ENCODE measurements around the gene WWOX. TPM values are rescaled to one million over a fixed set of nuclear protein-coding genes. Genes with fewer than 3 reads are reported as not detected.

The WWOX gene
- total RNA-seq, 5 donors from 2014 or later (not counting 1 experiment from before 2014, with no cell fraction given): 21.2 to 26.0 (median 22.6) TPM

DNA sequence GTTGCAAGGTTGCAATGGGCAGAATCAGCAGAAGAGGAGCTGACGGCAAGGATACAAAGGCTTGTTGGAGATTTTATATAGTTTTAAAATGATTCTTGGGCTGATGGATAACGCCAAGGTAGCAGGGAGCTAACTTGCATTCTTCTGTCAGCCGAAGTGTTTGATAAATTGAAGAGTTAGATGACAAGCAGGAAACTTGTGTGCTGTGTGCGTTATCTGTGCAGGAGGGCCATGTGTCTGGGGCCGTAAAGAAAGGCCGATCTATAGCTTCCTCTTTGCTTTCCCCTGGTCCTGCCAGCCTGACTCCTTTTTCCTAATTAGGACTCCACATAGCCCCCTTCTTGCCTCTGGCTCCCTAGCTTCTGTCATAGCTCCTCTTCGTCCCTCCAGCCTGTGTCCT lies 6.7 kb upstream of the WWOX start:
- ATAC-seq (replicated peaks in 1 of 4): no peak
- Histone ChIP-seq H3K36me3 (ENCODE audit: control insufficient read depth in 2 of 2, extremely low read depth in 1 of 2, insufficient read depth in 1 of 2, low read length in 1 of 2) (no peaks in the 10 kb centered on the region), H3K27ac (ENCODE audit: low read length) (no peak overlapping the region), H3K27me3 (replicated peaks in 1 of 2; ENCODE audit: control insufficient read depth in 2 of 2, extremely low read depth in 1 of 2, insufficient read depth in 2 of 2, low read length in 1 of 2) (peaks cover 0 to 5% of the 10 kb centered on the region in 2 experiments), H3K4me3 (ENCODE audit: control insufficient read depth in 1 of 2, extremely low read depth in 1 of 2, low read length in 1 of 2) (no peak overlapping the region), H3K9me3 (no peaks in the 10 kb centered on the region), H3K4me1 (ENCODE audit: control insufficient read depth in 1 of 2, extremely low read depth in 1 of 2, insufficient read depth in 2 of 2, low read length in 2 of 2) (no peaks in the 10 kb centered on the region)
- no peaks in the 10 kb centered on the region for H3K4me1 Mint-ChIP-seq
- no peak overlapping the region for H3K4me3 Mint-ChIP-seq
- peaks cover 12 to 19% of the 10 kb centered on the region in 2 donors for H3K27me3 Mint-ChIP-seq
- ChIA-PET CTCF (interaction anchor here in 1 of 2 donors (0.6 kb wide), 1 partner anchor 27 kb away, joined by 5 read pairs; no protein-coding TSS in a partner anchor), POLR2A (interaction anchor here in 1 of 2 donors (1.0 kb wide), 1 partner anchor 12 kb away, joined by 3 read pairs; no protein-coding TSS in a partner anchor)
- no peak overlapping the region for H3K27ac Mint-ChIP-seq
- no peaks in the 10 kb centered on the region for H3K9me3 Mint-ChIP-seq
- no peaks in the 10 kb centered on the region for H3K36me3 Mint-ChIP-seq
- DNase-seq: no peak
- 41% methylated on average over 6 of the region's 7 CpGs for WGBS (ENCODE audit: insufficient coverage)

DNA sequence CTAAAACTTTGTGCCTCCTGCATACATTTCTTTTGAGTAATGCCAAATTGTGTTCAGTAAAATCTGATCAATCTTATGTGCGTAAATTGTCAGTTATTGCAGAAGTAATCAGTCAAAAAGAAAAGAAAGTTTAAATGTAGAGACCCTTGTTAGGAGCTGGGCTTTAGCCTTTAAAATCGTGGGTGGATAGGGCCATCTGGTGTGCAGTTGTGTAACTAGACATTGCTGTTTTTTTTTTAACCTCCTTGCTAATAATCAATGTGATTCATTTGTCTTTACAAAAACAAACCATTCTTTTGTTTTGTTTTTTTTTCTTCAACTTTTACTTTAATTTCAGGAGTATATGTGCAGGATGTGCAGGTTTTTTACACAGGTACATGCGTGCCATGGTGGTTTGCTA lies 5.3 kb upstream of the WWOX start:
- Mint-ChIP-seq H3K9me3 (no peaks in the 10 kb centered on the region), H3K36me3 (no peaks in the 10 kb centered on the region), H3K4me3 (no peak overlapping the region), H3K27ac (no peak overlapping the region), H3K27me3 (peaks cover 12 to 19% of the 10 kb centered on the region in 2 donors), H3K4me1 (peaks cover 7% of the 10 kb centered on the region in 3 donors)
- Histone ChIP-seq H3K27me3 (replicated peaks in 1 of 2; ENCODE audit: control insufficient read depth in 2 of 2, extremely low read depth in 1 of 2, insufficient read depth in 2 of 2, low read length in 1 of 2) (peaks cover 0 to 5% of the 10 kb centered on the region in 2 experiments), H3K27ac (ENCODE audit: low read length) (no peak overlapping the region), H3K4me3 (ENCODE audit: control insufficient read depth in 1 of 2, extremely low read depth in 1 of 2, low read length in 1 of 2) (no peak overlapping the region), H3K4me1 (ENCODE audit: control insufficient read depth in 1 of 2, extremely low read depth in 1 of 2, insufficient read depth in 2 of 2, low read length in 2 of 2) (peaks cover 5 to 8% of the 10 kb centered on the region in 2 experiments), H3K9me3 (no peaks in the 10 kb centered on the region), H3K36me3 (ENCODE audit: control insufficient read depth in 2 of 2, extremely low read depth in 1 of 2, insufficient read depth in 1 of 2, low read length in 1 of 2) (no peaks in the 10 kb centered on the region)
- ATAC-seq (replicated peaks in 1 of 4): no peak
- ChIA-PET CTCF (interaction anchor here in 1 of 2 donors (0.6 kb wide), 1 partner anchor 1508 kb away, joined by 3 read pairs; no protein-coding TSS in a partner anchor), POLR2A (no interaction called here)
- DNase-seq: no peak
- WGBS (ENCODE audit: insufficient coverage): 86% methylated on average over 2 of the region's 3 CpGs

DNA sequence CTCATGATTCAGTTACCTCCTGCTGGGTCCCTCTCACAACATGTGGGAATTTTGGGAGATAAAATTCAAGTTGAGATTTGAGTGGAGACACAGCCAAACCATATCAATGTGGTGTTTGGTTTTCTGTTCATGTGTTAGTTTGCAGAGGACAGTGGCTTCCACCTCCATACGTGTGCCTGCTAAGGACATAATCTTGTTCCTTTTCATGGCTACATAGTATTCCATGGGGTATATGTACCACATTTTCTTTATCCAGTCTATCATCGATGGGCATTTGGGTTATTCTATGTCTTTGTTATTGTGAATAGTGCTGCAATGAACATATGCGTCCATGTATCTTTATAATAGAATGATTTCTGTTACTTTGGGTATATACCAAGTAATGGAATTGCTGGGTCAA lies 4.5 kb upstream of the WWOX start:
- POLR2A ChIA-PET: no interaction called here
- no peak for ATAC-seq (replicated peaks in 1 of 4)

DNA sequence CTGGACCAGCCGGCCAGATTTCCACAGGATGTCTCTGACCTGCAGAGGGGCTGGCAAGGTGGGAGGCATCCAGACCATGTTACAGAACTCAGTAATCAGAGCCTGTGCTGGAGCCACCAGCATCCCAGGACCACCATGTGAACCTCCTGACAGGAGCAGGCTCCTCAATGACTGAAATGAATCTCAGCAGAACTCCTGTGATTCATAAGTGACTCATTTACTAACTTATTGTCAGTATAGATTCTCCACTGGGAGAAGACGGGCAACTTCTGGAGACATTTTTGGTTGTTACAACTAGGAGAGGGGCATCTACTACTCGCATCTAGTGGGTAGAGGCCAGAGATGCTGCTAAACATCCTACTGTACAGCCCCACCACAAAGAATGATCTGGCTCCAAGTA lies 3.1 kb upstream of the WWOX start:
- CTCF ChIA-PET: no interaction called here

More for the DNA sequence above, 4.5 kb upstream of the WWOX start:
- DNase-seq: no peak
- Mint-ChIP-seq H3K9me3 (no peaks in the 10 kb centered on the region), H3K4me1 (peaks cover 8 to 11% (median 8%) of the 10 kb centered on the region in 3 donors), H3K36me3 (no peaks in the 10 kb centered on the region), H3K27me3 (peaks cover 12 to 19% of the 10 kb centered on the region in 2 donors), H3K27ac (no peak overlapping the region), H3K4me3 (no peak overlapping the region)
- H3K4me1 ChIP-seq (ENCODE audit: control insufficient read depth in 1 of 2, extremely low read depth in 1 of 2, insufficient read depth in 2 of 2, low read length in 2 of 2): peaks cover 5 to 10% of the 10 kb centered on the region in 2 experiments
- H3K36me3 ChIP-seq (ENCODE audit: control insufficient read depth in 2 of 2, extremely low read depth in 1 of 2, insufficient read depth in 1 of 2, low read length in 1 of 2): no peaks in the 10 kb centered on the region
- H3K27me3 ChIP-seq (replicated peaks in 1 of 2; ENCODE audit: control insufficient read depth in 2 of 2, extremely low read depth in 1 of 2, insufficient read depth in 2 of 2, low read length in 1 of 2): peaks cover 0 to 5% of the 10 kb centered on the region in 2 experiments
- no peaks in the 10 kb centered on the region for H3K9me3 ChIP-seq
- no CpG with 5 or more reads among the region's 3 CpGs for WGBS (ENCODE audit: insufficient coverage)
- CTCF ChIA-PET: no interaction called here
- H3K4me3 ChIP-seq (ENCODE audit: control insufficient read depth in 1 of 2, extremely low read depth in 1 of 2, low read length in 1 of 2): no peak overlapping the region
- H3K27ac ChIP-seq (ENCODE audit: low read length): no peak overlapping the region

GRCh38 chr16:78097548-78097947 lies 1.9 kb upstream of the WWOX start:
- DNase-seq: no peak
- CTCF ChIA-PET: no interaction called here
- 60% methylated on average over 1 of the region's 4 CpGs for WGBS (ENCODE audit: insufficient coverage)
- Histone ChIP-seq H3K27me3 (replicated peaks in 1 of 2; ENCODE audit: control insufficient read depth in 2 of 2, extremely low read depth in 1 of 2, insufficient read depth in 2 of 2, low read length in 1 of 2) (peaks cover 0 to under 1% of the 10 kb centered on the region in 2 experiments), H3K9me3 (no peaks in the 10 kb centered on the region), H3K4me1 (ENCODE audit: control insufficient read depth in 1 of 2, extremely low read depth in 1 of 2, insufficient read depth in 2 of 2, low read length in 2 of 2) (peaks cover 5 to 23% of the 10 kb centered on the region in 2 experiments), H3K4me3 (ENCODE audit: control insufficient read depth in 1 of 2, extremely low read depth in 1 of 2, low read length in 1 of 2) (no peak overlapping the region), H3K27ac (ENCODE audit: low read length) (no peak overlapping the region), H3K36me3 (ENCODE audit: control insufficient read depth in 2 of 2, extremely low read depth in 1 of 2, insufficient read depth in 1 of 2, low read length in 1 of 2) (no peaks in the 10 kb centered on the region)
- Mint-ChIP-seq H3K36me3 (no peaks in the 10 kb centered on the region), H3K27ac (no peak overlapping the region), H3K9me3 (no peaks in the 10 kb centered on the region), H3K4me3 (no peak overlapping the region), H3K27me3 (peaks cover 9 to 15% of the 10 kb centered on the region in 2 donors), H3K4me1 (peaks cover 21 to 26% (median 23%) of the 10 kb centered on the region in 3 donors)
- ATAC-seq (replicated peaks in 1 of 4): no peak
- POLR2A ChIA-PET: no interaction called here

More for the DNA sequence above, 3.1 kb upstream of the WWOX start:
- Mint-ChIP-seq H3K27ac (no peak overlapping the region), H3K27me3 (peaks cover 12 to 19% of the 10 kb centered on the region in 2 donors), H3K4me1 (peaks cover 16 to 19% (median 16%) of the 10 kb centered on the region in 3 donors), H3K4me3 (no peak overlapping the region), H3K36me3 (no peaks in the 10 kb centered on the region), H3K9me3 (no peaks in the 10 kb centered on the region)
- Histone ChIP-seq H3K27me3 (replicated peaks in 1 of 2; ENCODE audit: control insufficient read depth in 2 of 2, extremely low read depth in 1 of 2, insufficient read depth in 2 of 2, low read length in 1 of 2) (peaks cover 0 to 5% of the 10 kb centered on the region in 2 experiments), H3K4me1 (ENCODE audit: control insufficient read depth in 1 of 2, extremely low read depth in 1 of 2, insufficient read depth in 2 of 2, low read length in 2 of 2) (peaks cover 5 to 16% of the 10 kb centered on the region in 2 experiments), H3K27ac (ENCODE audit: low read length) (no peak overlapping the region), H3K9me3 (no peaks in the 10 kb centered on the region), H3K36me3 (ENCODE audit: control insufficient read depth in 2 of 2, extremely low read depth in 1 of 2, insufficient read depth in 1 of 2, low read length in 1 of 2) (no peaks in the 10 kb centered on the region), H3K4me3 (ENCODE audit: control insufficient read depth in 1 of 2, extremely low read depth in 1 of 2, low read length in 1 of 2) (no peak overlapping the region)
- DNase-seq (no peak), ATAC-seq (replicated peaks in 1 of 4) (no peak)
- POLR2A ChIA-PET: no interaction called here
- 43% methylated on average over 1 of the region's 3 CpGs for WGBS (ENCODE audit: insufficient coverage)

DNA sequence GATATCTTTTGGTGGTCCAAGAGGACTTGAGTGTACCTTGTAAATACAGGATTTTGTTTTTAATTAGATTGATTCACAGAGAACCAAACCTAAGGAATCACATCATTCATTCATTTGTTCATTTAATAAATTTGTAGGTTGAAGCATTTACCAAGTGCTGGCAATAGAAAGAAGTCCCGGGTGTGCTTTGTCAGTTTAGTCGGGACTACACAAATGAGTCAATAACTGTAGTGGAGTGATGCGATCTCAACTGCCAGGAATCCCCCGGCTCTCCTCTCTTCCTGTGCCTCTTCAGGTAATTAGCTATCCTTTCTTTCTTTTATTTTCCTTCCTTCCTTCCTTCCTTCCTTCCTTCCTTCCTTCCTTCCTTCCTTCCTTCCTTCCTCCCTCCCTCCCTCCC lies 1.4 kb upstream of the WWOX start:
- Mint-ChIP-seq H3K9me3 (no peaks in the 10 kb centered on the region), H3K27ac (no peak overlapping the region), H3K27me3 (peaks cover 8 to 13% of the 10 kb centered on the region in 2 donors), H3K4me1 (peaks cover 21 to 27% (median 24%) of the 10 kb centered on the region in 3 donors), H3K36me3 (no peaks in the 10 kb centered on the region), H3K4me3 (no peak overlapping the region)
- ChIA-PET POLR2A (interaction anchor here in 1 of 2 donors (0.8 kb wide), 1 partner anchor 30 kb away, joined by 20 read pairs; no protein-coding TSS in a partner anchor), CTCF (interaction anchor here (0.5 to 0.6 kb wide), 2 partner anchors 46 to 632 kb away, joined by 3 read pairs; no protein-coding TSS in a partner anchor)
- no peak overlapping the region for H3K27ac ChIP-seq (ENCODE audit: low read length)
- no peaks in the 10 kb centered on the region for H3K27me3 ChIP-seq (replicated peaks in 1 of 2; ENCODE audit: control insufficient read depth in 2 of 2, extremely low read depth in 1 of 2, insufficient read depth in 2 of 2, low read length in 1 of 2)
- H3K36me3 ChIP-seq (ENCODE audit: control insufficient read depth in 2 of 2, extremely low read depth in 1 of 2, insufficient read depth in 1 of 2, low read length in 1 of 2): no peaks in the 10 kb centered on the region
- H3K4me3 ChIP-seq (ENCODE audit: control insufficient read depth in 1 of 2, extremely low read depth in 1 of 2, low read length in 1 of 2): no peak overlapping the region
- no CpG with 5 or more reads among the region's 4 CpGs for WGBS (ENCODE audit: insufficient coverage)
- DNase-seq (no peak), ATAC-seq (replicated peaks in 1 of 4) (no peak)
- no peaks in the 10 kb centered on the region for H3K9me3 ChIP-seq
- H3K4me1 ChIP-seq (ENCODE audit: control insufficient read depth in 1 of 2, extremely low read depth in 1 of 2, insufficient read depth in 2 of 2, low read length in 2 of 2): peaks cover 5 to 26% of the 10 kb centered on the region in 2 experiments
